GF-D8 (cell line): ENCODE measurements around the gene TEX101.
A peak's percentile ranks its signal among the peaks of the same experiment; 100 is the strongest.
"Not testable (repeated sequence)": the region's sequence is repeated elsewhere in the genome, so short reads cannot be mapped to it uniquely, and the experiment has no call there.

Experiments used
- DNase-seq: peaks from one replicate; lab custom pipeline; 2025; lab: John Stamatoyannopoulos, UW

Gene TEX101

GRCh38 chr19:43420954-43421353 is 6.3 kb downstream of the TEX101 start:
- no peak for DNase-seq

- DNase-seq = no peak
Observed at GRCh38 chr19:43422000-43422688, 7.5 kb downstream of the TEX101 start.

GRCh38 chr19:43422689-43423066 is 8.0 kb downstream of the TEX101 start:
- no peak for DNase-seq

GRCh38 chr19:43423779-43424178 is 9.1 kb downstream of the TEX101 start:
- DNase-seq = no peak

GRCh38 chr19:43425567-43426392 is 11.1 kb downstream of the TEX101 start:
- no peak for DNase-seq

DNA sequence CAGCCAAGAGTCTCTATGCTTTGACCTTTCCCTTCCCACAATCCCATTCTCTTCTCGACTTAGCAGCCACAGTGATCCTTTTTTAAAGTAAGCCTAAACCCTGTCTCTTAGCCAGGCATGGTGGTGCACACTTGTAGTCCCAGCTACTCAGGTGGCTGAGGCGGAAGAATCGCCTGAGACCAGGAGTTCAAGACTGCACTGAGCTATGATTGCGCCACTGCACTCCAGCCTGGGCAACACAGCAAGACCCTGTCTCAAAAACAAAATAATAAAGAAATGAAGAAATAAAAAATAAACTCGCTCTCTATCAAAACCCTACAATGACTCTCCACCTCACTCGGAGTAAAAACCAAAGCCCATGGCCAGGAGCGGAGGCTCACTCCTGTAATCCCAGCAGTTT is 14.7 kb downstream of the TEX101 start:
- DNase-seq = no peak

DNA sequence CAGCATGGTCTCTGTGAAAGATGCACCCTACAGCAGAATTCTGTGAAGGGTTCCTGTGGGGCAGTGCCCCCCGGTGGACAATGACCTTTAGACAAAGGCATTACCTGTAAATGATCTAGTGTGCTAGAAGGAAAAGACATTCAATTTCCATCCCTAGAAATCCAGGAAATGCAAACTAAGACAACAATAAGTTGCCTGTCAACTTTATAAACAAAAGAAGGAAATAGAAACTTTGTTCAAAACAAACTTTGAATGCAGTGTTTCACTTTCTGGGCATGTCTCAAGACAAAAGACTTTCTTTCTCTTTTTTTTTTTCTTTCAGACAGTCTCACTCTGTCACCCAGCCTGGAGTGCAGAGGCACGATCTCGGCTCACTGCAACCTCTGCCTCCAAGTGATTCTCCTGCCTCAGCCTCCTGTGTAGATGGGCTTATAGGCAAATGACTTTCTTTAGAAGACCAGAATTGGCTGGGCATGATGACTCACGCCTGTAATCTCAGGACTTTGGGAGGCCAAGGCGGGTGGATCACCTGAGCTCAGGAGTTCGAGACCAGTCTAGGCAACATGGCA is 15.5 kb downstream of the TEX101 start:
- no peak for DNase-seq

- DNase-seq = no peak
Observed at GRCh38 chr19:43430976-43431375, 16.3 kb downstream of the TEX101 start.

DNA sequence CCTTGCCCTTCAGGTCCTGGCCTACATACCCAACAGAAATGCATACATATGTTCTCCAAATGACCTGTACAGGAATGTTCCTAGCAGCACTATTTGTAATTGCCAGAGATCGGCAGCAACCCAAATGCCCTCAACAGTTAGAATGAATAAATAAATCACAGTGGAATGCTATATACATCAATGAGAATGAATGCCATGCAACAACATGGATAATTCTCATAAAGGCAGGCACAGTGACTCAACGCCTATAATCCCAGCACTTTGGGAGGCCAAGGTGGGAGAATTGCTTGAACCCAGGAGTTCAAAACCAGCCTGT is 18.6 kb downstream of the TEX101 start:
- DNase-seq = no peak

GRCh38 chr19:43433689-43434088 is 19.0 kb downstream of the TEX101 start:
- no peak for DNase-seq

GRCh38 chr19:43435775-43436174 is 21.1 kb downstream of the TEX101 start:
- DNase-seq = no peak

DNA sequence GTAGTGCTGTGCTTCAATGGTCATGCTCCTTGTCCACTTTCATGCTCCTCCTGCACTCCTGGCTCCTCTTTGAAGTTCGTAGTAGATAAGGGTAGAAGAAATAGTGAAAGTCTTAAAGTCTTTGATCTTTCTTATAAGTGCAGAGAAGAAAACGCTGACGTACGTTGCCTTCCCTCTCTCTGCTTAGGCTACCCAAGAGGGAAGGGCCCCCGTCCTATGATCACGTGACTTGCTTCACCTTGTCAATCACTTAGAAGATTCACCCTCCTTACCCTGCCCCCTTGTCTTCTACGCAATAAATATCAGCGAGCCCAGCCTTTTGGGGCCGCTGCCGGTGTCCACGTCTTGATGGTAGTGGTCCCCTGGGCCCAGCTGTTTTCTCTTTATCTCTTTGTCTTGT is 22.6 kb downstream of the TEX101 start:
- DNase-seq = not testable (repeated sequence)

DNA sequence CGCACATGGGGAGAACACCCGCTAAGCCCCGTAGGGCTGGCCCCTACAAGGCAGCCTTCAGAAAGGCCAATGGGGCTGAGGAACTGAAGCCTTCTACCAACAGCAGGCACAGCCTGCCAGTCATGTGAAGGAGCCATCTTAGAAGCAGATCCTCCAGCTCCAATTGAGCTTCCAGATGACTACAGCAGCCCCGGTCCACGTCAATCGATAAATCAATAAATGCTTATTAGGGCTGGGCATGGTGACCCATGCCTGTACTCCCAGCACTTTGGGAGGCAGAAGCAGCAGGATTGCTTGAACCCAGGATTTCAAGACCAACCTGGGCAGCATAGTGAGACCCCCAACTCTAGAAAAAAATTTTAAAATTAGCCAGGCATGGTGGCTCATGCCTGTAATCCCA is 23.0 kb downstream of the TEX101 start:
- no peak for DNase-seq

DNA sequence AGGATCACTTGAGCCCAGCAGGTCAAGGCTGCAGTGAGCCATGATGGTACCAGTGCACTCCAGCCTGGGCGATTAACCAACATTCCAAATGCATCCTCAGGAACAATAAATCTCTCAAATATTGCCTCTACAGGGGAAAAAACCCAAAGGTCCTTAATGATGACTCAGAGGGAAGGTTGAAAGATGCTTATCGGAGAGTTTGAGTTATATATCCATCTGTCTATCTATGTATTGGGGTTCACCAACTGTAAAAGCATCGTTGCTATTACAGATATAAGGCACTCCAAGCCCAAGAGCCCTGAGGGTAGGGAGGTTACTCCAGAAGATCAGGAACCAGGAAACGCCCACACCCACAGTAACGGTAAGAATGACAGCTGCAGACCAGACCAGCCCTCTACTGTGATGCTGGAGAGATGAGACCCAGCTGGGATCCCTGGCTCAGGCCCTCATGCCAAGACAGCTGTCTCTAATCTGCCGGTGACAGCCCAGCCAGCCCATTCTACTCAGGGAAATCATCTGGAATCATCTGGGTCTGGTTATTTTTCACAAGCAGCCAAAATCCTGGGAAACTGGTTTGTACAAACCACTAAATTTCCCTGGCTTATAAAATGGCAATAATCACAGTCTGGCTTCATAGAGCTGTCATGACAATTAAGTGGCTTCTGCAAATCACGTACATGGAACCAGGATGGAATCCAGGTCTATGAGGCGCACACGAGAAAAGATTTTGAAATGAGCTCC is 23.8 kb downstream of the TEX101 start:
- DNase-seq = no peak

- DNase-seq = no peak
Observed at GRCh38 chr19:43439032-43439708, 24.5 kb downstream of the TEX101 start.

DNA sequence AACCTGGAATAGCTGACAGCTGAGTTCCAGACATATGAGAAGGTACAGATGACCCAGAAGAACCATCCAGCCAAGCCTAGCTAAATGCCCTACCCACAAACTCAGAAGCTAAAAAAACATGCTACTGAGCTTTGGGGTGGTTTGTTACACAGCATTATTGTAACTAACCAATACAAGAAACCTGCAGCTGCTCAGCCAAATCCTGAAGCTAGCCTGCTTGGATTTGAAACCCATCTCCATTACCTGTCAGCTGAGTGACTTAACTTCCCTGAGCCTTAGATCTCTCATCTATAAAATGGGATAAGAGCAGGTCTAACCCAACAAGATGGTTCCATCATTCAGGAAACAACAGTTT is 25.0 kb downstream of the TEX101 start:
- DNase-seq = no peak

GRCh38 chr19:43441716-43442115 is 27.0 kb downstream of the TEX101 start:
- DNase-seq = no peak

DNA sequence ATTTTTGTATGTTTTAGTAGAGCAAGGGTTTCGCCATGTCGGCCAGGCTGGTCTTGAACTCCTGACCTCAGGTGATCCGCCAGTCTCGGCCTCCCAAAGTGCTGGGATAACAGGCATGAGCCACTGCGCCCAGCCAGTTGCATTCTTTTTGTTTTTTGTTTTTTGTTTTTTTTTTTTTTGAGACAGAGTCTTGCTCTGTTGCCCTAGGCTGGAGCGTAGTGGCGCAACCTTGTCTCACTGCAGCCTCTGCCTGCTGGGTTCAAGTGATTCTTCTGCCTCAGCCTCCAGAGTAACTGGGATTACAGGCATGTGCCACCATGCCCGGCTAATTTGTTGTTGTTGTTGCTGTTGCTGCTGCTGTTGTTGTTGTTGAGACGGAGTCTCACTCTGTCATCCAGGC is 29.4 kb downstream of the TEX101 start:
- DNase-seq = not testable (repeated sequence)

GRCh38 chr19:43444531-43445287 is 30.0 kb downstream of the TEX101 start:
- no peak for DNase-seq

DNA sequence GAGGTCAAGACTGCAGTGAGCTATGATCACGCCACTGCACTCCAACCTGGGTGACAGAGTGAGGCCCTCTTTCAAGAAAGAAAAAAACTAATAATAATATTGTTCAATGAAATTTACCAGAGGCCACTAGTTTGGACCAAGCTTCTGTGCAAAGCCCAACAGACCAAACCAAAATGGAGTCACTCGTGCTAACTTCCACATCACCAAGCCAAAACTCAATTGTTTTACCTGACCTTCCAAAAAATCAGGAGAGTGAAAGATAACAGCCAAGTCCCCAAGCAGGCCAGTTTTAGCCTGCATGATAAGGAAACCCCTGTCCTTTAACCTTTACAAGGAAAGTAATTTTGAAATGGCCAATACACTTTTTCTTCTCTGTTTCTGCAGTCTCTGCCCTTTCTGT is 30.7 kb downstream of the TEX101 start:
- no peak for DNase-seq

GRCh38 chr19:43446746-43447489 is 32.2 kb downstream of the TEX101 start:
- peak; percentile 17 for DNase-seq
